PC-3 (cell line): ENCODE data around the gene FAM131C. TPM values are rescaled to one million over a fixed set of nuclear protein-coding genes. Genes with fewer than 3 reads are reported as not detected.

ENCODE experiments used
- ATAC-seq: fragments of 200-7000 bp; cut with Tn5 transposase; 2 replicates; pipeline ENCODE4 v1.9.1; 2020; ENCODE audit warnings: mild to moderate bottlenecking, moderate library complexity
- BruUV-seq: library from RNA; stranded (reverse); fragments of 400-500 nt; replicated peaks from 2 replicates; lab custom pipeline; 2021; lab: Mats Ljungman, UMichigan
- CTCF ChIA-PET: fragments of 300-600 bp; sonication (Branson Sonifier 250); formaldehyde crosslinking; loops from one replicate; lab custom pipeline; 2022; ENCODE audit warnings: antibody characterized with exemption; lab: Charles Lee
- POLR2A ChIA-PET: fragments of 300-600 bp; sonication (Branson Sonifier 250); formaldehyde crosslinking; loops from one replicate; lab custom pipeline; 2022; ENCODE audit warnings: antibody characterized with exemption; ENCODE audit not compliant: unreplicated experiment; lab: Charles Lee
- DNase-seq: peaks from one replicate; pipeline ENCODE4 v3.0.0-alpha.2; 2015
- H2AFZ ChIP-seq: fragments of 300-600 bp; sonication (generic); 2 replicates; pipeline ENCODE4 v1.6.0; 2016; ENCODE audit warnings: antibody characterized with exemption, low read length
- H3F3A ChIP-seq: fragments of 300-600 bp; sonication (generic); one replicate; pipeline ENCODE4 v1.6.0; 2017; ENCODE audit warnings: antibody characterized with exemption, low read length, control low read depth, mild to moderate bottlenecking; ENCODE audit not compliant: unreplicated experiment
- H3K27ac ChIP-seq: fragments of 300-600 bp; sonication (generic); 2 replicates; pipeline ENCODE4 v1.5.1; 2016; ENCODE audit warnings: mild to moderate bottlenecking, low read length
- H3K27me3 ChIP-seq: fragments of 300-600 bp; sonication (generic); 2 replicates; pipeline ENCODE4 v1.6.1; 2016; ENCODE audit warnings: low read length, mixed read lengths
- H3K36me3 ChIP-seq: fragments of 300-600 bp; sonication (generic); 2 replicates; pipeline ENCODE4 v1.6.1; 2016; ENCODE audit warnings: low read depth, mixed run types, low read length, mixed read lengths
- H3K4me1 ChIP-seq: fragments of 300-600 bp; sonication (generic); 2 replicates; pipeline ENCODE4 v1.5.1; 2016; ENCODE audit warnings: low read length; ENCODE audit not compliant: insufficient read depth
- H3K4me2 ChIP-seq: fragments of 300-600 bp; sonication (generic); 2 replicates; pipeline ENCODE4 v1.6.0; 2016; ENCODE audit warnings: low read length
- H3K4me3 ChIP-seq: fragments of 300-600 bp; sonication (generic); 2 replicates; pipeline ENCODE4 v1.5.1; 2016; ENCODE audit warnings: mild to moderate bottlenecking, low read length, mixed read lengths
- H3K79me2 ChIP-seq: fragments of 300-600 bp; sonication (generic); 2 replicates; pipeline ENCODE4 v1.6.1; 2017; ENCODE audit warnings: low read length, mixed read lengths
- H3K9ac ChIP-seq: fragments of 300-600 bp; sonication (generic); 2 replicates; pipeline ENCODE4 v1.6.0; 2016; ENCODE audit warnings: mild to moderate bottlenecking, low read length
- H3K9me2 ChIP-seq: fragments of 300-600 bp; sonication (generic); replicated peaks from 2 replicates; pipeline ENCODE4 v1.6.1; 2016; ENCODE audit warnings: mixed run types, low read length, mixed read lengths
- H3K9me3 ChIP-seq: fragments of 300-600 bp; sonication (generic); 2 replicates; pipeline ENCODE4 v1.6.1; 2016; ENCODE audit warnings: low read length, mixed read lengths
- H4K20me1 ChIP-seq: fragments of 300-600 bp; sonication (generic); 2 replicates; pipeline ENCODE4 v1.6.1; 2016; ENCODE audit warnings: low read length, mixed read lengths
- CTCF ChIP-seq: fragments of 300-600 bp; sonication (generic); conservative IDR thresholded peaks from 2 replicates; pipeline ENCODE4 v1.5.1; 2017; ENCODE audit warnings: antibody characterized with exemption, low read depth, mild to moderate bottlenecking, low read length
- EZH2 ChIP-seq: fragments of 300-600 bp; sonication (generic); IDR thresholded peaks from one replicate; pipeline ENCODE4 v1.6.1; 2017; ENCODE audit warnings: antibody characterized with exemption, mild to moderate bottlenecking, low read length; ENCODE audit not compliant: unreplicated experiment
- EZH2phosphoT487 ChIP-seq: fragments of 300-600 bp; sonication (generic); IDR thresholded peaks from 2 replicates; pipeline ENCODE4 v1.6.1; 2018; ENCODE audit warnings: mild to moderate bottlenecking, antibody characterized with exemption, low read length, borderline replicate concordance
- intact Hi-C: fragments of 100-400 bp; cut with micrococcal nuclease; formaldehyde crosslinking; loops from 2 replicates; pipeline ENCODE4 v1.9.0; 2023
- total RNA-seq: library from RNA; depleted of rRNA; stranded (reverse); fragments of >200 nt; gene quantifications from 2 replicates; pipeline ENCODE4 v1.2.3, GENCODE V29; 2014

FAM131C gene
- total RNA-seq, 1 experiment from 2014 or later: 7.7 TPM

GRCh38 chr1:16014509-16015482 is 58.7 kb downstream of the FAM131C start:
- POLR2A ChIA-PET: no interaction called here
- H3K4me3 ChIP-seq: no peak overlapping the region
- H2AFZ ChIP-seq: no peak overlapping the region
- TF ChIP-seq CTCF: no peak
- no peak for TF ChIP-seq EZH2
- no peak for TF ChIP-seq EZH2phosphoT487
- no peaks in the 10 kb centered on the region for H3F3A ChIP-seq
- ATAC-seq (no peak), DNase-seq (no peak)
- no TSS peak for BruUV-seq
- intact Hi-C loops: no loop called here
- H3K4me2 ChIP-seq: no peak overlapping the region
- CTCF ChIA-PET: no interaction called here
- H3K36me3 ChIP-seq: no peaks in the 10 kb centered on the region
- no peaks in the 10 kb centered on the region for H3K79me2 ChIP-seq
- H3K9me2 ChIP-seq: no peaks in the 10 kb centered on the region
- H3K9me3 ChIP-seq: no peaks in the 10 kb centered on the region
- H3K4me1 ChIP-seq: peaks cover 6% of the 10 kb centered on the region
- H3K9ac ChIP-seq: no peak overlapping the region
- no peak overlapping the region for H3K27ac ChIP-seq
- no peaks in the 10 kb centered on the region for H4K20me1 ChIP-seq
- no peaks in the 10 kb centered on the region for H3K27me3 ChIP-seq

- Histone ChIP-seq H3K4me3 (no peak overlapping the region), H3K4me2 (no peak overlapping the region), H3K9ac (no peak overlapping the region), H3K27me3 (no peaks in the 10 kb centered on the region), H3K79me2 (no peaks in the 10 kb centered on the region), H2AFZ (no peak overlapping the region), H4K20me1 (no peaks in the 10 kb centered on the region), H3K9me2 (no peaks in the 10 kb centered on the region), H3F3A (no peaks in the 10 kb centered on the region), H3K4me1 (peaks cover 6% of the 10 kb centered on the region), H3K27ac (no peak overlapping the region), H3K9me3 (no peaks in the 10 kb centered on the region), H3K36me3 (no peaks in the 10 kb centered on the region)
- ATAC-seq: no peak
- TF ChIP-seq EZH2phosphoT487 (no peak), EZH2 (no peak), CTCF (no peak)
- ChIA-PET CTCF (no interaction called here), POLR2A (no interaction called here)
- intact Hi-C loops: no loop called here
- no peak for DNase-seq
- no TSS peak for BruUV-seq
Observed at GRCh38 chr1:16013908-16014258, 59.6 kb downstream of the FAM131C start.
